HCT116 (cell line): Measurements from ENCODE around the gene LMBRD1. TPM values are rescaled to one million over a fixed set of nuclear protein-coding genes. Genes with fewer than 3 reads are reported as not detected.

ENCODE experiments used
- ATAC-seq: fragments of 200-7000 bp; cut with Tn5 transposase; 2 replicates; pipeline ENCODE4 v1.9.1; 2020; ENCODE audit warnings: mild to moderate bottlenecking, moderate library complexity
- BruUV-seq: library from RNA; stranded (reverse); fragments of 400-500 nt; replicated peaks from 2 replicates; lab custom pipeline; 2021; lab: Mats Ljungman, UMichigan
- CTCF ChIA-PET: fragments of 300-600 bp; sonication (Branson Sonifier 250); formaldehyde crosslinking; loops from one replicate; lab custom pipeline; 2021; ENCODE audit warnings: antibody characterized with exemption; lab: Charles Lee
- POLR2A ChIA-PET: fragments of 300-600, 350-600 bp; sonication (Branson Sonifier 250); formaldehyde crosslinking; loops from one replicate; lab custom pipeline; 2021; ENCODE audit warnings: antibody characterized with exemption; lab: Charles Lee
- RAD21 ChIA-PET, 2 experiments: fragments of 300-600 bp; sonication (Branson Sonifier 250); formaldehyde crosslinking; loops; one replicate each; lab custom pipeline; 2023; ENCODE audit warnings: low total read pairs in 2 of 2; ENCODE audit not compliant: uncharacterized antibody in 2 of 2, unreplicated experiment in 2 of 2, low non-redundant PET in 1 of 2; lab: Charles Lee
- DNase-seq: peaks from one replicate; pipeline ENCODE4 v3.0.0-alpha.2; 2010; ENCODE audit warnings: low read depth, low spot score
- H2AFZ ChIP-seq: fragments of 200-600 bp; shearing (Covaris generic), sonication (generic); 2 replicates; pipeline ENCODE4 v1.6.1; 2017; ENCODE audit warnings: low read depth, mixed run types, mixed read lengths, antibody characterized with exemption, low read length; ENCODE audit not compliant: poor library complexity, severe bottlenecking
- H3K27ac ChIP-seq: 2 replicates; pipeline ENCODE4 v1.5.1; 2012; ENCODE audit warnings: low read depth, low read length
- H3K27me3 ChIP-seq: fragments of 200-600 bp; sonication (generic); 2 replicates; pipeline ENCODE4 v1.6.1; 2016; ENCODE audit warnings: mixed run types, low read length, mixed read lengths; ENCODE audit not compliant: insufficient read depth
- H3K36me3 ChIP-seq, 2 experiments: fragments of 200-500 bp in 1 of 2; fragments of 200-600 bp in 1 of 2; sonication (Bioruptor generic) in 1 of 2; sonication (generic) in 1 of 2; 2 replicates each; pipeline versions ENCODE4 v1.5.1 to v1.6.1; 2014 to 2016; ENCODE audit warnings: low read length in 2 of 2, inconsistent platforms in 1 of 2, mixed read lengths in 1 of 2, mixed run types in 1 of 2; ENCODE audit not compliant: insufficient read depth in 2 of 2, control insufficient read depth in 1 of 2
- H3K4me1 ChIP-seq, 2 experiments: fragments of 200-600 bp in 1 of 2; sonication (generic) in 1 of 2; 2 replicates each; pipeline versions ENCODE4 v1.5.1 to v1.6.1; 2012 to 2017; ENCODE audit warnings: low read length in 2 of 2, inconsistent platforms in 1 of 2, mild to moderate bottlenecking in 1 of 2, mixed read lengths in 1 of 2, mixed run types in 1 of 2, moderate library complexity in 1 of 2; ENCODE audit not compliant: insufficient read depth in 2 of 2, control insufficient read depth in 1 of 2
- H3K4me2 ChIP-seq: fragments of 200-600 bp; sonication (generic); 2 replicates; pipeline ENCODE4 v1.6.1; 2017; ENCODE audit warnings: mixed run types, low read length, mixed read lengths
- H3K4me3 ChIP-seq, 2 experiments: fragments of 200-600 bp in 1 of 2; sonication (generic) in 1 of 2; replicated peaks in 1 of 2; 2 replicates each; pipeline ENCODE4 v1.5.1; 2011 to 2016; ENCODE audit warnings: low read length in 2 of 2, control low read depth in 1 of 2, low read depth in 1 of 2, mild to moderate bottlenecking in 1 of 2, mixed read lengths in 1 of 2, mixed run types in 1 of 2
- H3K79me2 ChIP-seq: fragments of 200-600 bp; sonication (generic); 2 replicates; pipeline ENCODE4 v1.6.1; 2017; ENCODE audit warnings: mild to moderate bottlenecking, mixed run types, low read length, moderate library complexity, mixed read lengths; ENCODE audit not compliant: insufficient read depth
- H3K9ac ChIP-seq: fragments of 200-600 bp; sonication (generic); 2 replicates; pipeline ENCODE4 v1.6.1; 2016; ENCODE audit warnings: low read length, mixed read lengths
- H3K9me2 ChIP-seq: fragments of 200-600 bp; sonication (generic), shearing (Covaris generic); 2 replicates; pipeline ENCODE4 v1.6.1; 2017; ENCODE audit warnings: mixed run types, mild to moderate bottlenecking, moderate library complexity; ENCODE audit not compliant: insufficient read depth
- H3K9me3 ChIP-seq, 2 experiments: fragments of 200-500 bp in 1 of 2; fragments of 200-600 bp in 1 of 2; sonication (Bioruptor generic) in 1 of 2; sonication (generic) in 1 of 2; 2 replicates each; pipeline ENCODE4 v1.6.1; 2014 to 2017; ENCODE audit warnings: low read length in 2 of 2, mixed read lengths in 2 of 2, inconsistent platforms in 1 of 2, low read depth in 1 of 2, mild to moderate bottlenecking in 1 of 2, mixed run types in 1 of 2, moderate library complexity in 1 of 2; ENCODE audit not compliant: control insufficient read depth in 1 of 2, insufficient read depth in 1 of 2
- H4K20me1 ChIP-seq: fragments of 200-600 bp; sonication (generic), shearing (Covaris generic); 2 replicates; pipeline ENCODE4 v1.6.1; 2017; ENCODE audit warnings: mixed run types, mild to moderate bottlenecking, moderate library complexity; ENCODE audit not compliant: insufficient read depth
- CTCF ChIP-seq, 3 experiments: fragments of 200-600 bp in 1 of 3; sonication (generic) in 1 of 3; IDR thresholded peaks in 2 of 3; conservative IDR thresholded peaks in 1 of 3; 2 replicates each; pipeline ENCODE4 v1.5.1; 2012 to 2017; ENCODE audit warnings: low read depth in 2 of 3, low read length in 2 of 3, antibody characterized with exemption in 1 of 3, borderline replicate concordance in 1 of 3, control low read depth in 1 of 3, mild to moderate bottlenecking in 1 of 3, mixed read lengths in 1 of 3, mixed run types in 1 of 3, moderate library complexity in 1 of 3; ENCODE audit not compliant: insufficient read depth in 1 of 3
- EGR1 ChIP-seq: IDR thresholded peaks from 2 replicates; pipeline ENCODE4 v1.6.1; 2012; ENCODE audit warnings: low read depth
- RAD21 ChIP-seq: IDR thresholded peaks from 2 replicates; pipeline ENCODE4 v1.6.1; 2012; ENCODE audit warnings: low read depth, mild to moderate bottlenecking
- ZBTB33 ChIP-seq: IDR thresholded peaks from 2 replicates; pipeline ENCODE4 v1.6.1; 2011; ENCODE audit warnings: mild to moderate bottlenecking, low read length, moderate library complexity; ENCODE audit not compliant: insufficient replicate concordance; ENCODE audit errors: extremely low read depth
- intact Hi-C: fragments of 100-400 bp; cut with micrococcal nuclease; formaldehyde crosslinking; loops from 2 replicates; pipeline ENCODE4 v1.10.0; 2022
- total RNA-seq: library from RNA; stranded (reverse); gene quantifications from one replicate; pipeline ENCODE4 v1.2.1, GENCODE V29; 2021; ENCODE audit not compliant: unreplicated experiment

Gene LMBRD1
- total RNA-seq, 1 experiment from 2014 or later = 11.9 TPM

- Histone ChIP-seq H3K4me1 (no peaks in the 10 kb centered on the region), H3K27me3 (no peaks in the 10 kb centered on the region), H3K9me3 (no peaks in the 10 kb centered on the region), H4K20me1 (no peaks in the 10 kb centered on the region; the same call in 1 of the 2 replicates)
- ChIA-PET POLR2A (no interaction called here), CTCF (interaction anchor here (0.7 to 3.0 kb wide), 3 partner anchors 8 to 378 kb away, joined by 3 to 23 read pairs (median 9); no protein-coding TSS in a partner anchor)
- no peak for TF ChIP-seq ZBTB33
- TF ChIP-seq EGR1 = no peak
- 0 out of 2 replicates have a peak, but pooled peaks have one; percentile 12 for TF ChIP-seq RAD21
- peak in 2 of 3 experiments; percentile 14 to 56; a peak in 2 of 6 replicates for TF ChIP-seq CTCF (IDR thresholded peaks at IDR 0.05 in 2 of 3, conservative IDR thresholded peaks at IDR 0.05 in 1 of 3; ENCODE audit: borderline replicate concordance in 1 of 3, insufficient read depth in 1 of 3, low read depth in 2 of 3, low read length in 2 of 3)
- TF ChIP-seq, all 23 proteins: peak for 2
- Histone ChIP-seq H3K27ac (no peak overlapping the region), H3K36me3 (no peaks in the 10 kb centered on the region), H3K9me2 (no peaks in the 10 kb centered on the region), H3K4me2 (no peak overlapping the region), H2AFZ (no peak overlapping the region), H3K79me2 (no peaks in the 10 kb centered on the region), H3K4me3 (no peak overlapping the region), H3K9ac (no peak overlapping the region)
- RAD21 ChIA-PET = no interaction called here
- intact Hi-C loops = loop anchor here (5.0 to 10.0 kb wide), 2 partner anchors 377 to 855 kb away; no protein-coding TSS in a partner anchor
- no peak for DNase-seq
- BruUV-seq = no TSS peak
- ATAC-seq = no peak
Measured at GRCh38 chr6:69729870-69730449, 66.8 kb downstream of the LMBRD1 start.
